GM21423 (cell line): Measurements from ENCODE around the gene GUK1.

Experiments used
- ATAC-seq: cut with Tn5 transposase; IDR thresholded peaks from one replicate; pipeline ENCODE4 v1.9.1; 2021; ENCODE audit warnings: mild to moderate bottlenecking, moderate library complexity; ENCODE audit not compliant: unreplicated experiment

GUK1 gene

GRCh38 chr1:228197555-228198147 is 57.6 kb downstream of the GUK1 start:
- ATAC-seq, result no peak
